SK-N-MC (cell line): ENCODE measurements around the gene PCNX2.

Experiments
- EZH2 ChIP-seq: fragments of 200-600 bp; sonication (generic); IDR thresholded peaks from one replicate; pipeline ENCODE4 v1.6.1; 2017; ENCODE audit warnings: antibody characterized with exemption
- POLR2AphosphoS5 ChIP-seq: IDR thresholded peaks from 2 replicates; pipeline ENCODE4 v1.6.1; 2012; ENCODE audit warnings: mild to moderate bottlenecking, low read depth, low read length, borderline replicate concordance

GRCh38 chr1:233328142-233328921 is 32.8 kb upstream of the PCNX2 start:
- TF ChIP-seq POLR2AphosphoS5, result no peak
- TF ChIP-seq EZH2, result no peak
